Neural progenitor cell (in vitro differentiated cells): ENCODE results near the gene SLC37A1. TPM values are rescaled to one million over a fixed set of nuclear protein-coding genes. Genes with fewer than 3 reads are reported as not detected.

Experiments
- DNase-seq: peaks from one replicate; pipeline ENCODE4 v3.0.0-alpha.2; 2016; ENCODE audit warnings: low spot score
- H2AFZ ChIP-seq: fragments of 200-600 bp; sonication (generic); replicated peaks from 2 replicates; pipeline ENCODE4 v1.6.1; 2016; ENCODE audit warnings: antibody characterized with exemption
- H3F3A ChIP-seq: fragments of 200-600 bp; sonication (generic); 2 replicates; pipeline ENCODE4 v1.6.1; 2016; ENCODE audit warnings: antibody characterized with exemption, low read depth
- H3K27ac ChIP-seq: fragments of 200-600 bp; sonication (generic); 2 replicates; pipeline ENCODE4 v1.5.1; 2016; ENCODE audit warnings: mild to moderate bottlenecking
- H3K27me3 ChIP-seq: fragments of 200-600 bp; sonication (generic); 2 replicates; pipeline ENCODE4 v1.6.1; 2016; ENCODE audit warnings: mild to moderate bottlenecking, moderate library complexity
- H3K36me3 ChIP-seq: fragments of 200-600 bp; sonication (generic); 2 replicates; pipeline ENCODE4 v1.5.1; 2016
- H3K4me1 ChIP-seq: fragments of 200-600 bp; sonication (generic); 2 replicates; pipeline ENCODE4 v1.6.1; 2016; ENCODE audit warnings: mixed run types
- H3K4me2 ChIP-seq: fragments of 200-600 bp; sonication (generic); 2 replicates; pipeline ENCODE4 v1.6.1; 2016
- H3K4me3 ChIP-seq: fragments of 200-600 bp; sonication (generic); 2 replicates; pipeline ENCODE4 v1.5.1; 2016
- H3K79me2 ChIP-seq: fragments of 200-600 bp; sonication (generic); 2 replicates; pipeline ENCODE4 v1.6.1; 2016; ENCODE audit warnings: low read depth
- H3K9ac ChIP-seq: fragments of 200-600 bp; sonication (generic); 2 replicates; pipeline ENCODE4 v1.6.1; 2016
- H3K9me3 ChIP-seq: fragments of 200-600 bp; sonication (generic); 2 replicates; pipeline ENCODE4 v1.5.1; 2016; ENCODE audit warnings: low read depth
- H4K20me1 ChIP-seq: fragments of 200-600 bp; sonication (generic); 2 replicates; pipeline ENCODE4 v1.6.1; 2016; ENCODE audit warnings: low read depth
- H3K27ac Mint-ChIP-seq: 3 replicates; pipeline ENCODE4 v1.8.0; 2021; ENCODE audit warnings: mixed read lengths
- H3K27me3 Mint-ChIP-seq: 2 replicates; pipeline ENCODE4 v1.8.0; 2022; ENCODE audit warnings: low read depth, mild to moderate bottlenecking, inconsistent platforms, moderate library complexity, mixed read lengths; ENCODE audit not compliant: insufficient read depth
- H3K36me3 Mint-ChIP-seq: 3 replicates; pipeline ENCODE4 v1.8.0; 2021; ENCODE audit warnings: mixed read lengths
- H3K4me1 Mint-ChIP-seq: 3 replicates; pipeline ENCODE4 v1.8.0; 2021; ENCODE audit warnings: mixed read lengths
- H3K4me3 Mint-ChIP-seq: 3 replicates; pipeline ENCODE4 v1.8.0; 2021; ENCODE audit warnings: mild to moderate bottlenecking, moderate library complexity, mixed read lengths
- H3K9me3 Mint-ChIP-seq: 3 replicates; pipeline ENCODE4 v1.8.0; 2020; ENCODE audit warnings: mixed read lengths
- EZH2 ChIP-seq: fragments of 200-600 bp; sonication (generic); IDR thresholded peaks from 2 replicates; pipeline ENCODE4 v1.6.1; 2017; ENCODE audit warnings: antibody characterized with exemption, mild to moderate bottlenecking, moderate library complexity
- EZH2phosphoT487 ChIP-seq: fragments of 200-600 bp; sonication (generic); IDR thresholded peaks from 2 replicates; pipeline ENCODE4 v1.6.1; 2017; ENCODE audit warnings: antibody characterized with exemption
- total RNA-seq: library from RNA; depleted of rRNA; stranded (reverse); fragments of >200 nt; gene quantifications from 2 replicates; pipeline ENCODE4 v1.2.3, GENCODE V29; 2015; ENCODE audit warnings: low replicate concordance
- TF ChIP-seq, protein P1 (sequence below): fragments of 200-600 bp; sonication (generic); IDR thresholded peaks from 2 replicates; pipeline ENCODE4 v1.5.1; 2017; ENCODE audit warnings: antibody characterized with exemption, mild to moderate bottlenecking

SLC37A1 gene
- total RNA-seq, 1 donor from 2014 or later: 1.2 TPM

DNA sequence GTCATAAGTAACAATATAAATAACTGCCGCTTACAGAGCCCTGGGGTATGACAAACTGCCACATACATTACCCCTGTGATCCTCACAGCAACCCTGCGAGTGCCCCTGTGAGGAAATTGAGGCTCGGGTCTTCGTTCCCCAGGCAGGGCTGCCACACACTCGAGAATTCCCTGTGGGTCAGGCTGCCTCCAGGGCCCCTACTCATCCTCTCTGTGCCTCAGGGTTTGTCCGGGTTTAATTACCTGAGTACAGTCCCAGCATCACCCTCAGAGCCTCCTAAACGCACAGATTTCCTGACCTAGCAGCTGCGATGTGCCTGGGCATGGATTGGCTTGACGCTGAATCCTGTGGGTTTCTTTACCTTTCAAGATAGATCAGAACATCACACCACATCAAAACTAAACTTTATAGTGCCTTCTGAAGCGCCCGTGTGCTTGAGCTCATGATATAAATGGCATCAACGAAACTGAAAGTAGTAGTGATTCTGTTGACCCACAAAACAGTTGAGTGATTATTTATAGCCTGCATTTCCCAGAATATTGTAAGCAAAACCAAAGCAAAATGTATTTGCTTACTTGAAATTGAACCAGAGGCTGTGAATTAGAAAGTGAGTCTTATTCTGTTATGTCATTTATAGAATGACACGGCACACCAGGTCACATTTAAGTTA lies 14.0 kb downstream of the SLC37A1 start:
- no peak for DNase-seq
- no peak overlapping the region for H3K4me3 ChIP-seq
- no peak overlapping the region for H3K27ac Mint-ChIP-seq
- no peak overlapping the region for H3K27ac ChIP-seq
- no peaks in the 10 kb centered on the region for H3K79me2 ChIP-seq
- H3K4me2 ChIP-seq: no peak overlapping the region
- H3K27me3 Mint-ChIP-seq: peaks cover 4% of the 10 kb centered on the region
- H3K4me1 Mint-ChIP-seq: peaks cover 58% of the 10 kb centered on the region
- H2AFZ ChIP-seq: no peak overlapping the region
- no peaks in the 10 kb centered on the region for H3K9me3 ChIP-seq
- TF ChIP-seq, protein P1, sequence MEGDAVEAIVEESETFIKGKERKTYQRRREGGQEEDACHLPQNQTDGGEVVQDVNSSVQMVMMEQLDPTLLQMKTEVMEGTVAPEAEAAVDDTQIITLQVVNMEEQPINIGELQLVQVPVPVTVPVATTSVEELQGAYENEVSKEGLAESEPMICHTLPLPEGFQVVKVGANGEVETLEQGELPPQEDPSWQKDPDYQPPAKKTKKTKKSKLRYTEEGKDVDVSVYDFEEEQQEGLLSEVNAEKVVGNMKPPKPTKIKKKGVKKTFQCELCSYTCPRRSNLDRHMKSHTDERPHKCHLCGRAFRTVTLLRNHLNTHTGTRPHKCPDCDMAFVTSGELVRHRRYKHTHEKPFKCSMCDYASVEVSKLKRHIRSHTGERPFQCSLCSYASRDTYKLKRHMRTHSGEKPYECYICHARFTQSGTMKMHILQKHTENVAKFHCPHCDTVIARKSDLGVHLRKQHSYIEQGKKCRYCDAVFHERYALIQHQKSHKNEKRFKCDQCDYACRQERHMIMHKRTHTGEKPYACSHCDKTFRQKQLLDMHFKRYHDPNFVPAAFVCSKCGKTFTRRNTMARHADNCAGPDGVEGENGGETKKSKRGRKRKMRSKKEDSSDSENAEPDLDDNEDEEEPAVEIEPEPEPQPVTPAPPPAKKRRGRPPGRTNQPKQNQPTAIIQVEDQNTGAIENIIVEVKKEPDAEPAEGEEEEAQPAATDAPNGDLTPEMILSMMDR: no peak
- TF ChIP-seq EZH2 (no peak), EZH2phosphoT487 (no peak)
- no peaks in the 10 kb centered on the region for H4K20me1 ChIP-seq
- no peak overlapping the region for H3K9ac ChIP-seq
- peaks cover 45% of the 10 kb centered on the region for H3K4me1 ChIP-seq
- H3K9me3 Mint-ChIP-seq: no peaks in the 10 kb centered on the region
- H3K36me3 Mint-ChIP-seq: no peaks in the 10 kb centered on the region
- no peaks in the 10 kb centered on the region for H3K27me3 ChIP-seq
- H3K4me3 Mint-ChIP-seq: no peak overlapping the region
- H3F3A ChIP-seq: peaks cover 15% of the 10 kb centered on the region
- H3K36me3 ChIP-seq: no peaks in the 10 kb centered on the region

DNA sequence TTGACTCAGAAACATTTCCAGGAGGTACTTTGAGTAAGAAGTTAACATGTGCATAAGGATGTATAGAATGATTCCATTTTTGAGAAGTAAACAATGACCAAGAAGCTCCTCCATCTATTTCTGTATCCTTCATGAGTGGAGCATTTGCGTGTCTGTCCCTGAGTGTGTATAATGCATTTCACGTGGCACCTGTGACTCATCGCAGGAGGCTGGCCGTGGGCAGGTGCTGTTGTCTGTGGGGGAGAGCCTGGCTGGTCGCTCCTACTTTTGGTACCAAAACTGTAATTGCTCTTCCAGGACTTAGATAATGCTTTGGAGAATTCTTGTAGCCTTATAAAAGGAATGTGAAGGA lies 16.5 kb downstream of the SLC37A1 start:
- TF ChIP-seq EZH2phosphoT487: no peak
- TF ChIP-seq, protein P1: no peak
- no peak for TF ChIP-seq EZH2
- H3K4me1 Mint-ChIP-seq: peaks cover 44% of the 10 kb centered on the region
- H3K4me1 ChIP-seq: peaks cover 25% of the 10 kb centered on the region

DNA sequence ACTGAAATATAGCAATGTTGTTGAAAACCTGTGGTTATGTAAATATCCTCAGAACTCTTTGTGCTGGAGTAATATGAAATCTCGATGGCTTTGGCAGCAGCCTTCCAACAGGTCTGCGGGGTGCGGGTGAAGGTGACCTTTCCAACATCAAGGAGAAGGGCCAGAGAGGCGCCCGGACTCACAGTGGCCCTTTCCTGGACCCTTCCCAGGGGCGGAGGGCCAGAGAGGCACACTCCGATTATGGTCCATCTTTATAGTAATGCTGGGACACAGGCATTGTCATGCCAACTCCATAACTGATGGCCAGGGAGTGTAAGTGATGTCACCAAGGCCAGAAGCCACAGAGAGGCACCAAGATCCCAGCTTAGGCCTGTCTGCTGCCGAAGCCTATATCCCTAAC lies 18.1 kb downstream of the SLC37A1 start:
- Mint-ChIP-seq H3K27me3 (peaks cover 11% of the 10 kb centered on the region), H3K36me3 (no peaks in the 10 kb centered on the region), H3K9me3 (no peaks in the 10 kb centered on the region), H3K4me3 (no peak overlapping the region), H3K4me1 (peaks cover 44% of the 10 kb centered on the region), H3K27ac (no peak overlapping the region)
- H3K27ac ChIP-seq: no peak overlapping the region
- no peaks in the 10 kb centered on the region for H3K79me2 ChIP-seq
- TF ChIP-seq, protein P1: no peak
- TF ChIP-seq EZH2 (no peak), EZH2phosphoT487 (no peak)
- H3K4me1 ChIP-seq: peaks cover 12% of the 10 kb centered on the region
- no peaks in the 10 kb centered on the region for H3K9me3 ChIP-seq
- H3F3A ChIP-seq: no peaks in the 10 kb centered on the region
- no peak overlapping the region for H3K9ac ChIP-seq
- no peaks in the 10 kb centered on the region for H4K20me1 ChIP-seq
- no peaks in the 10 kb centered on the region for H3K36me3 ChIP-seq
- H3K4me2 ChIP-seq: no peak overlapping the region
- DNase-seq: no peak
- H3K27me3 ChIP-seq: no peaks in the 10 kb centered on the region
- no peak overlapping the region for H2AFZ ChIP-seq
- H3K4me3 ChIP-seq: no peak overlapping the region

More for the DNA sequence above, 16.5 kb downstream of the SLC37A1 start:
- no peaks in the 10 kb centered on the region for H3K27me3 ChIP-seq
- no peak overlapping the region for H3K4me2 ChIP-seq
- no peak overlapping the region for H3K27ac ChIP-seq
- H3F3A ChIP-seq: no peaks in the 10 kb centered on the region
- H4K20me1 ChIP-seq: no peaks in the 10 kb centered on the region
- H3K9ac ChIP-seq: no peak overlapping the region
- no peak for DNase-seq
- no peak overlapping the region for H3K4me3 ChIP-seq
- no peaks in the 10 kb centered on the region for H3K9me3 Mint-ChIP-seq
- H3K4me3 Mint-ChIP-seq: no peak overlapping the region
- H3K27me3 Mint-ChIP-seq: peaks cover 9% of the 10 kb centered on the region
- H3K36me3 ChIP-seq: no peaks in the 10 kb centered on the region
- no peak overlapping the region for H2AFZ ChIP-seq
- H3K27ac Mint-ChIP-seq: no peak overlapping the region
- no peaks in the 10 kb centered on the region for H3K9me3 ChIP-seq
- no peaks in the 10 kb centered on the region for H3K36me3 Mint-ChIP-seq
- H3K79me2 ChIP-seq: no peaks in the 10 kb centered on the region
